IPS DF 6.9 (cell line): ENCODE results near the gene PHACTR3.

Source experiments
- DNase-seq: peaks from one replicate; pipeline ENCODE4 v3.0.0-alpha.2; 2013; ENCODE audit warnings: low read depth, low spot score
- H3K27ac ChIP-seq: one replicate; pipeline ENCODE4 v1.5.1; 2013; ENCODE audit warnings: low read length, control low read depth
- H3K27me3 ChIP-seq: 2 replicates; pipeline ENCODE4 v1.6.1; 2013; ENCODE audit warnings: mild to moderate bottlenecking, low read length; ENCODE audit not compliant: control insufficient read depth, insufficient read depth
- H3K36me3 ChIP-seq: 2 replicates; pipeline ENCODE4 v1.6.1; 2013; ENCODE audit warnings: low read length; ENCODE audit not compliant: control insufficient read depth, insufficient read depth
- H3K4me1 ChIP-seq: 2 replicates; pipeline ENCODE4 v1.6.1; 2013; ENCODE audit warnings: low read length; ENCODE audit not compliant: control insufficient read depth, insufficient read depth
- H3K4me3 ChIP-seq: 2 replicates; pipeline ENCODE4 v1.5.1; 2013; ENCODE audit warnings: mild to moderate bottlenecking, low read length
- H3K9me3 ChIP-seq: 2 replicates; pipeline ENCODE4 v1.6.1; 2013; ENCODE audit warnings: low read length, inconsistent platforms; ENCODE audit not compliant: control insufficient read depth, insufficient read depth
- WGBS: extraction: QIAGEN DNeasy Blood & Tissue Kit; methylation state at CpG from one replicate; pipeline ENCODE4 v1.1.7; 2013; ENCODE audit warnings: mixed read lengths, missing lambda C conversion rate; ENCODE audit not compliant: insufficient read length, insufficient coverage; 5-methylcytosine and 5-hydroxymethylcytosine counted together

PHACTR3 gene

DNA sequence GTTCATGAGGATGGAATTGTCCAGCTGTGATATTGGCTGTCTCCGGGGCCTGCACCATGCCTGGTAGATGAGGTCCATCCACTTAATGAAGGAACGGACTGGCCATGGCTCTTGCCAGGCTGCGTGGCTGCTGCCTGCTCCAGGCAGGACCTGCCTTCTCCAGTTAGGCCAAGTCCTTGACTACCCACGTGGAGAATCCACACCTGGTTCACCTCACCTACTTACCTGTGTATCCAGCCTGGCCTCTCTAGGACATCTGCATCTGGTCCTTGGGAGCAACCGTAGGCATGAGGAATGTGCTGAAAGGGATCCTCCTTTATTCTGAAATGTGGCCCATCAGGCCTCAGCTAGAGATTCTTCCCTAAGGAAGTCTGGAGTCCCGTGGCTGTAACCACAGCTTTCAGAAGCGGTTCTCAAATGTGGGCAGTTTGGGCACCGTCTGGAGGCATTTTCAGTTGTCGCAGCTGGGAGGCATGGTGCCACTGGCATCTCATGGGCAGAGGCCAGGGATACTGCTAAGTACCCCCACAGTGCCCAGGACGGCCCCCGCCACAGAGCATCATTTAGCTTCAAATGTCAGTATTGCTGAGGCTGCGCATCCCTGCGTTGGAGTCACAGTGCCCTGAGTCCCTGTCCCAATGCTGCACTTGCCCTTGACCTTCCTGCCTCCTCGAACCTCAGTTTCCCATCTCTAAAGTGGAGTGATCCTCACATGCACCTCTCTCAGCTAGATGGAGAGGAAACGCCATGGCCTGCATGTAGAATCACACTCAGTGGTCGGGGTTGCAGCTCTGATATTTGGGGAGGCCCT lies 67.5 kb downstream of the PHACTR3 start:
- Histone ChIP-seq H3K36me3 (no peaks in the 10 kb centered on the region), H3K4me1 (no peaks in the 10 kb centered on the region), H3K4me3 (no peak overlapping the region), H3K27ac (no peak overlapping the region), H3K27me3 (no peaks in the 10 kb centered on the region), H3K9me3 (peaks cover 30% of the 10 kb centered on the region)
- no CpG with 5 or more reads among the region's 16 CpGs for WGBS
- no peak for DNase-seq

DNA sequence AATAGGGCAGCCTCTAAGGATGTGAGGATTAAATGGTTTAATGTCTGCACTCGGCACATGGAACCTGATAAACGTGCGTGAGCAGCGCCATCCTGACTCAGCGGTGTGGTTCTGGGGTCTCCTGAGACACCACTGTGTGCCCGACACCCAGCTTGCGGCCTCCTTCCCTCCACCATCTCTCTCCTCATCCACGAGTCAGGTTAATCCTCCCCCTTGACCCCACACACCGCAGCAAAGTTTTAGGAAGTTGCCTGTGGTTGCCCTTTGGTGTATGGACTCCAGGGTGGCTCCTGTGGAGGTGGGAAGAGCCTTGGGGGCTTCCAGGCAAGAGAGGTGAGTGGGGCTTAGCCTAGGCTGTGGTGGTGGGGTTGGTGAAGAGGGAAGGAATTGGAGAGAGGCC lies 68.2 kb downstream of the PHACTR3 start:
- Histone ChIP-seq H3K4me3 (no peak overlapping the region), H3K27me3 (no peaks in the 10 kb centered on the region), H3K36me3 (no peaks in the 10 kb centered on the region), H3K9me3 (peaks cover 27% of the 10 kb centered on the region), H3K27ac (no peak overlapping the region), H3K4me1 (no peaks in the 10 kb centered on the region)
- DNase-seq, result no peak
- WGBS, result no CpG with 5 or more reads among the region's 9 CpGs

DNA sequence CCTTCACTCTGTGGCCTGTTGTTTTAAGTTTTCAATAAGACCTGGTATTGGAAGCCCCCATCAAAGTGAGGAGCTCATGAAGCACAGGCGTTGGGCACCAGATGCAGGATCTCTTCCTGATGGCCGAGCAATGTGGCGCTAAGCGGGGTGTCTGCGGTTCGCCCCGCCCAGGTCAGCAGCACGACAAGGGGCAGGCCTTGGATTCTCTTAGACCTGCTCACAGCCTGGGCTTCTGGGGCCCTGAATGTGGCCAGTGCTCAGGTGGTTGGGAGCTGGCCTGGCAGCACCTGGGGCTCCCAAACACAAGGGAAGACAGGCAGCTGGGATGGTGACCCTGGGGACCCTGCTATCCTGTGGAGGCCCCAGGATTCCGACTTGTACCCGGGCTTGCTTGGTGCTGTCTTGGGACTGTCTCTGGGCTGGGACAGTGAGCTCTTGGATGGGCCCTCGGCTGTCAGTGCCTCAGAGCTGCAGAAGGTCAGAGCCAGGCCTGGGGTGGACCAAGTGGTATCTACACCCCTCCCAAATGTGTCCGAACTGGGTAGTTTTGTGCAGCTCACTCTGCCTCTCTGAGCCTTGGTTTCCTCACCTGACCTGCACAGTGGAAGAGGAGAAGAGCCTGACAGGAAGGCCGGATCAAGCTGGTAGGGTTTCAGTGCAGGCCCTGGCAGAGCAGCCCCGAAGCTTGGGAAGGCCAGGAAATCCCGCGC lies 69.1 kb downstream of the PHACTR3 start:
- Histone ChIP-seq H3K9me3 (peaks cover 28% of the 10 kb centered on the region), H3K36me3 (no peaks in the 10 kb centered on the region), H3K4me1 (no peaks in the 10 kb centered on the region), H3K4me3 (no peak overlapping the region), H3K27ac (no peak overlapping the region), H3K27me3 (no peaks in the 10 kb centered on the region)
- no CpG with 5 or more reads among the region's 16 CpGs for whole genome bisulfite sequencing
- DNase-seq, result no peak

GRCh38 chr20:59673998-59674445 lies 69.7 kb downstream of the PHACTR3 start:
- no CpG with 5 or more reads among the region's 10 CpGs for WGBS

GRCh38 chr20:59676126-59676850 lies 71.9 kb downstream of the PHACTR3 start:
- no peak for DNase-seq
- Histone ChIP-seq H3K27ac (no peak overlapping the region), H3K4me3 (no peak overlapping the region), H3K27me3 (no peaks in the 10 kb centered on the region), H3K9me3 (peaks cover 25% of the 10 kb centered on the region), H3K4me1 (no peaks in the 10 kb centered on the region), H3K36me3 (no peaks in the 10 kb centered on the region)
- no CpG with 5 or more reads among the region's 11 CpGs for WGBS

More at GRCh38 chr20:59673998-59674445, 69.7 kb downstream of the PHACTR3 start:
- DNase-seq, result no peak
- Histone ChIP-seq H3K27ac (no peak overlapping the region), H3K36me3 (no peaks in the 10 kb centered on the region), H3K4me1 (no peaks in the 10 kb centered on the region), H3K9me3 (peaks cover 27% of the 10 kb centered on the region), H3K27me3 (no peaks in the 10 kb centered on the region), H3K4me3 (no peak overlapping the region)

DNA sequence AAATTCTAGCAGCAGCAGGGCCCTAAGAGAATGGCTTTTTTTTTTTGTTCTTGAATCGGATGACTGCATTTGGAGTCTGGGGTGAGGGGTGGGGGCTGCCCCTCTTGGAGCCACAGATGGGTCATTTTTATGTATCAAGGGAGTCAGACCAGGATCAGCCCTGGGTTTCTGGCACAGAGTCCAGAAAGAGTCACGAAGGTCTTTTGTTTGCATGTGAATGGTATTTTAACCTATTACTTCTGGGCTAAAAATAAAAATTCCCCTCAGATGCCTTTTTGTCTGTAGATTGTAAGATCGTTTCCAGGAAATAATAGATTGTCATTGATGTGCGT lies 72.5 kb downstream of the PHACTR3 start:
- no CpG with 5 or more reads among the region's 4 CpGs for WGBS
- no peak for DNase-seq
- H3K27ac ChIP-seq, result no peak overlapping the region
- no peak overlapping the region for H3K4me3 ChIP-seq
- H3K9me3 ChIP-seq, result peaks cover 21% of the 10 kb centered on the region
- H3K4me1 ChIP-seq, result no peaks in the 10 kb centered on the region
- no peaks in the 10 kb centered on the region for H3K36me3 ChIP-seq
- no peaks in the 10 kb centered on the region for H3K27me3 ChIP-seq

GRCh38 chr20:59677586-59677985 lies 73.2 kb downstream of the PHACTR3 start:
- no peak overlapping the region for H3K4me3 ChIP-seq
- H3K36me3 ChIP-seq, result no peaks in the 10 kb centered on the region
- 100% methylated on average over 4 of the region's 6 CpGs for WGBS
- H3K27ac ChIP-seq, result no peak overlapping the region
- DNase-seq, result no peak
- H3K9me3 ChIP-seq, result peaks cover 17% of the 10 kb centered on the region
- no peaks in the 10 kb centered on the region for H3K4me1 ChIP-seq
- no peaks in the 10 kb centered on the region for H3K27me3 ChIP-seq

DNA sequence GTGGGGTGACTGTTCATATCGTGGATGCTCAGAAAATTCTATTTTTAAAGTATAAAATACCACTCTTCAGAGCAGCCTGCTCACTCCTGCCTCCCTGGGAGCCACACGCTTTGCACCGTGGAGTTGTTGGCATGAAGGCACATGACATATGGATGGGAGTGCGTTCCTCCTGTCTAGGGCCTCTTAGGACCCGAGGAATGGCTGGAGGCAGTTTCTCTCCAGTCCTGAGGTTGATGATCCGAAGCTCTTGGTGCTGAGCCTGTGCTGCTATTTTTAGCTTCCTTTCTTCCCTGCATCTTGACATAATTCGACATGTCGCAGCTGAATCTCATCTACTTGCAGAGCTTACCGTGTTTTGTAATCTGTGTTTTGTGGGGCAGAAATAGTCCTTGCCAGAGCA lies 73.9 kb downstream of the PHACTR3 start:
- Histone ChIP-seq H3K27me3 (no peaks in the 10 kb centered on the region), H3K4me3 (no peak overlapping the region), H3K9me3 (peaks cover 17% of the 10 kb centered on the region), H3K27ac (no peak overlapping the region), H3K36me3 (no peaks in the 10 kb centered on the region), H3K4me1 (no peaks in the 10 kb centered on the region)
- WGBS, result no CpG with 5 or more reads among the region's 9 CpGs
- DNase-seq, result no peak

- H3K4me1 ChIP-seq, result no peaks in the 10 kb centered on the region
- no peak for DNase-seq
- no CpG with 5 or more reads among the region's 8 CpGs for WGBS
- H3K27me3 ChIP-seq, result no peaks in the 10 kb centered on the region
- peaks cover 17% of the 10 kb centered on the region for H3K9me3 ChIP-seq
- H3K36me3 ChIP-seq, result no peaks in the 10 kb centered on the region
- H3K4me3 ChIP-seq, result no peak overlapping the region
- no peak overlapping the region for H3K27ac ChIP-seq
Observed at GRCh38 chr20:59678951-59679350, 74.6 kb downstream of the PHACTR3 start.

DNA sequence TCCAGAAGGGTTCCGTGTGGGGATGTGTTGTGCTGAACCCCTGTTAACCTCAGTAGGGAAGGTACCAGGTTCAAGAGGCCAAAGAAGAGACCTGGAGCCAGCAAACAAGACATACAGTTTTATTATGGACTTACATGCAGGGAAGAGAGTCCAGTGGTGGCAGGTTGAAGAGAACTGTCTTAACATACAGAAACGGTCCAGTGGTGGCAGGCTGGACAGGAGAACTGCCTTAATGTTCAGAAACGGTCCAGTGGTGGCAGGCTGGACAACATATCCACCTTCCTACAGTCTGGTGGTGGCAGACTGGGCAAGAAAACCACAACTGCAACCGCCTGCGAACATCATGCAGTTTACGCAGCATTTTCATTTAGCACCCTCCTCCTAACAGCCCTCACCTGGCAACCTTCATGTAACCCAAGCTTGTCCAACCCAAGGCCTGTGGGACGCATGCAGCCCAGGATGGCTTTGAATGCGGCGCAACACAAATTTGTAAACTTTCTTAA lies 75.9 kb downstream of the PHACTR3 start:
- Histone ChIP-seq H3K4me1 (no peaks in the 10 kb centered on the region), H3K9me3 (peaks cover 21% of the 10 kb centered on the region), H3K27me3 (no peaks in the 10 kb centered on the region), H3K27ac (no peak overlapping the region), H3K4me3 (no peak overlapping the region), H3K36me3 (no peaks in the 10 kb centered on the region)
- WGBS, result no CpG with 5 or more reads among the region's 9 CpGs
- no peak for DNase-seq
